ENCODE measurements around the gene PRLR.
"Not testable (repeated sequence)": the region's sequence is repeated elsewhere in the genome, so short reads cannot be mapped to it uniquely, and the experiment has no call there.

The PRLR gene

DNA sequence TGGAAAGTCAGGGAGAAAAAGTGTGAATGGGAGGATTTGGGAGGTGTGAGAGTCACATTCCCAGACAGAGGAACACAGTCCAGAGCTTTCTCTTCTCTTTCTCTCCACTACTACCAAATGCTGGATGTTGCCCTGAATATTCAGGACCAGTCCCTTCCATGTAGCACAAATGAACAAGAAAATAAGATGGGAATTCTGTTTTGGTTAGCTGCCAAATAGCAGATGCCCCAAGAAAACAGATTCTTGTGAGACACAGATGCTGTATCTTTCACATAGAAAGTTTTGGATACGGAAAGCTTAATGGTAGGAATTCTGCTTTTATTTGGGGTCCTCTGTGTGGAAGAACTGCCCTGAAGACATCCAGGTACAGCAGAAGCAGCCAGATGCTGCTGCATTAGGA is 37.8 kb downstream of the PRLR start:
- TF ChIP-seq, protein P1, sequence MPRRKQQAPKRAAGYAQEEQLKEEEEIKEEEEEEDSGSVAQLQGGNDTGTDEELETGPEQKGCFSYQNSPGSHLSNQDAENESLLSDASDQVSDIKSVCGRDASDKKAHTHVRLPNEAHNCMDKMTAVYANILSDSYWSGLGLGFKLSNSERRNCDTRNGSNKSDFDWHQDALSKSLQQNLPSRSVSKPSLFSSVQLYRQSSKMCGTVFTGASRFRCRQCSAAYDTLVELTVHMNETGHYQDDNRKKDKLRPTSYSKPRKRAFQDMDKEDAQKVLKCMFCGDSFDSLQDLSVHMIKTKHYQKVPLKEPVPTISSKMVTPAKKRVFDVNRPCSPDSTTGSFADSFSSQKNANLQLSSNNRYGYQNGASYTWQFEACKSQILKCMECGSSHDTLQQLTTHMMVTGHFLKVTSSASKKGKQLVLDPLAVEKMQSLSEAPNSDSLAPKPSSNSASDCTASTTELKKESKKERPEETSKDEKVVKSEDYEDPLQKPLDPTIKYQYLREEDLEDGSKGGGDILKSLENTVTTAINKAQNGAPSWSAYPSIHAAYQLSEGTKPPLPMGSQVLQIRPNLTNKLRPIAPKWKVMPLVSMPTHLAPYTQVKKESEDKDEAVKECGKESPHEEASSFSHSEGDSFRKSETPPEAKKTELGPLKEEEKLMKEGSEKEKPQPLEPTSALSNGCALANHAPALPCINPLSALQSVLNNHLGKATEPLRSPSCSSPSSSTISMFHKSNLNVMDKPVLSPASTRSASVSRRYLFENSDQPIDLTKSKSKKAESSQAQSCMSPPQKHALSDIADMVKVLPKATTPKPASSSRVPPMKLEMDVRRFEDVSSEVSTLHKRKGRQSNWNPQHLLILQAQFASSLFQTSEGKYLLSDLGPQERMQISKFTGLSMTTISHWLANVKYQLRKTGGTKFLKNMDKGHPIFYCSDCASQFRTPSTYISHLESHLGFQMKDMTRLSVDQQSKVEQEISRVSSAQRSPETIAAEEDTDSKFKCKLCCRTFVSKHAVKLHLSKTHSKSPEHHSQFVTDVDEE (CRISPR knock-in tag; IDR thresholded peaks at IDR 0.05) = no peak
- TF ChIP-seq ISL1 (CRISPR knock-in tag; IDR thresholded peaks at IDR 0.05) (no peak), ZFP3 (CRISPR knock-in tag; IDR thresholded peaks at IDR 0.05) (no peak), ZC3H10 (CRISPR knock-in tag; IDR thresholded peaks at IDR 0.05) (no peak), ARNTL (CRISPR knock-in tag; IDR thresholded peaks at IDR 0.05; ENCODE audit: borderline replicate concordance, low read depth) (no peak), RARB (CRISPR knock-in tag; IDR thresholded peaks at IDR 0.05) (no peak), ZNF565 (CRISPR knock-in tag; conservative IDR thresholded peaks at IDR 0.05; ENCODE audit: low read depth) (no peak), TOX (CRISPR knock-in tag; IDR thresholded peaks at IDR 0.05; ENCODE audit: borderline replicate concordance) (no peak), PPARA (CRISPR knock-in tag; IDR thresholded peaks at IDR 0.05; ENCODE audit: borderline replicate concordance) (no peak)
- TF ChIP-seq, protein P2, sequence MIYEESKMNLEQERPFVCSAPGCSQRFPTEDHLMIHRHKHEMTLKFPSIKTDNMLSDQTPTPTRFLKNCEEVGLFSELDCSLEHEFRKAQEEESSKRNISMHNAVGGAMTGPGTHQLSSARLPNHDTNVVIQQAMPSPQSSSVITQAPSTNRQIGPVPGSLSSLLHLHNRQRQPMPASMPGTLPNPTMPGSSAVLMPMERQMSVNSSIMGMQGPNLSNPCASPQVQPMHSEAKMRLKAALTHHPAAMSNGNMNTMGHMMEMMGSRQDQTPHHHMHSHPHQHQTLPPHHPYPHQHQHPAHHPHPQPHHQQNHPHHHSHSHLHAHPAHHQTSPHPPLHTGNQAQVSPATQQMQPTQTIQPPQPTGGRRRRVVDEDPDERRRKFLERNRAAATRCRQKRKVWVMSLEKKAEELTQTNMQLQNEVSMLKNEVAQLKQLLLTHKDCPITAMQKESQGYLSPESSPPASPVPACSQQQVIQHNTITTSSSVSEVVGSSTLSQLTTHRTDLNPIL (CRISPR knock-in tag; IDR thresholded peaks at IDR 0.05; ENCODE audit: low read depth) = no peak
- no peak for ATAC-seq

DNA sequence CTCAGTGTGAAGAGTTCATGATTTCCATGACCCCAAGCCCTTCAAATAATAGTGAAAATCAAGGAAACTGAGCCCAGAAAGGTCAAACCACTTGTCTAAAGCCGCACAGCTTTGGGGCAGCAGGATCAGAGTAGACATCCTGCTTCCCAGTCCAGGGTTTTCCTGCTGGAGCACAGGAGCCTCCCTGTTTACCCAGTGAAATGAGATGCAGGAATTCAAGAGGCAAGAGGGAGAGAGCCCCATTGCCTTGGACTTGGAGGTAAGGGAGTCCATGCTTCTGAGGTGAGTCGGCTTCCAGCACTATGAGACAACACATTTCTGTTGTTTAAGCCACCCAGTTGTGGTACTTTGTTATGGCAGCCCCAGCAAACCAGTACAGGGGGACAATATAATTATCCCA is 40.5 kb downstream of the PRLR start:
- ATAC-seq = not testable (repeated sequence)

DNA sequence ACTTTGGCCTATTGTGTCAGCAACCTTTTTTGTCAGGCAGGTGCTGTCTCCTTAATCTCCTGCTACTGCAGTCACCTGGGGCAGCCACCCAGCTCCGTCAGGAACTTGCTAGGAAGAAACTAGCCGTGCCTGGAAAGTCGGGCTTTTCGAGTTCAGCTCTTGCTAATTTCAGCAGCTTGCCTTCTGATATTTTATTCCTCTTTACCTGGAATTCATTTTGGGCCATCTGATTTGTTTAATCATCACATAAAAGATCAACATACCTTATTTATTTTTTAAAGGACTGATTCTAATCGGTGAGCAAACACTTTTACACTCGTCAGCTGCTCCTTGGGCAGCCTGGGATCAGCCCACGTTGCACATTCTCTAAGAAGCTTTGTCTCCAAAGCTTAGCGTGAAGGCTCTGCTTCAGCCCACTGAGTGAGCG is 42.2 kb downstream of the PRLR start:
- ATAC-seq = no peak
- TF ChIP-seq ZNF8 (CRISPR knock-in tag; IDR thresholded peaks at IDR 0.05) (no peak), RARB (CRISPR knock-in tag; IDR thresholded peaks at IDR 0.05) (no peak), ZC3H10 (CRISPR knock-in tag; IDR thresholded peaks at IDR 0.05) (no peak), ZFP30 (CRISPR knock-in tag; IDR thresholded peaks at IDR 0.05) (no peak)

DNA sequence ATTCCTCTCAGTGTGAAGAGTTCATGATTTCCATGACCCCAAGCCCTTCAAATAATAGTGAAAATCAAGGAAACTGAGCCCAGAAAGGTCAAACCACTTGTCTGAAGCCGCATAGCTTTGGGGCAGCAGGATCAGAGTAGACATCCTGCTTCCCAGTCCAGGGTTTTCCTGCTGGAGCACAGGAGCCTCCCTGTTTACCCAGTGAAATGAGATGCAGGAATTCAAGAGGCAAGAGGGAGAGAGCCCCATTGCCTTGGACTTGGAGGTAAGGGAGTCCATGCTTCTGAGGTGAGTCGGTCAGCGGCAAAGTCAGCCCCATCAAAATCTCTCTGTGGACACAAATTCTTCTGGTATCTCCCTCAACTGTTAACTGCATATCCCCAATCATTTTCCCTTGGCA is 42.7 kb downstream of the PRLR start:
- ATAC-seq = not testable (repeated sequence)

DNA sequence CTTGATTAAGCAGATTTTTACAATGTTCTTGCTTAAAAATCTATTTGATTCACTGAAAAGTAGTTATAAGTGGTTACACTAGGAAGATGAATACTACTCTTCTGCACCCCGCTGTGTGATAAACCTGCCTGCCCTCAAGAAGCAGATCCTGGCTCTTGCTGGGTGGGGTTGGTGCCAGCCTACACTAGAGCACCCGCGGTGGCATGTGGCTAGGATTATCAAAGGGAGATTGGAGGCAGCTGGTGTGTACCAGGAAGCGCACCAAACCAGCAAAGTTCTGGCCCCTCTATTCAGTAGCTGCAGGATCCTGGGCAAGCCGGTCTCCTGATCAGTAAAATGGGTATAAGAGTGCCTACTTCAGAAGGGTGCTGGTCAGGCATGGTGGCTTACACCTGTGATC is 43.5 kb downstream of the PRLR start:
- TF ChIP-seq ISL1 (CRISPR knock-in tag; IDR thresholded peaks at IDR 0.05) = no peak
- TF ChIP-seq ZFP30 (CRISPR knock-in tag; IDR thresholded peaks at IDR 0.05) = no peak
- TF ChIP-seq ZNF70 (CRISPR knock-in tag; IDR thresholded peaks at IDR 0.05) = no peak
- TF ChIP-seq, protein P1 (CRISPR knock-in tag; IDR thresholded peaks at IDR 0.05) = no peak
- TF ChIP-seq TOX (CRISPR knock-in tag; IDR thresholded peaks at IDR 0.05; ENCODE audit: borderline replicate concordance) = no peak
- TF ChIP-seq PPARA (CRISPR knock-in tag; IDR thresholded peaks at IDR 0.05; ENCODE audit: borderline replicate concordance) = no peak
- no peak for TF ChIP-seq GLIS3 (CRISPR knock-in tag; IDR thresholded peaks at IDR 0.05)
- TF ChIP-seq ZNF8 (CRISPR knock-in tag; IDR thresholded peaks at IDR 0.05) = no peak
- no peak for TF ChIP-seq RARB (CRISPR knock-in tag; IDR thresholded peaks at IDR 0.05)
- no peak for TF ChIP-seq ZC3H10 (CRISPR knock-in tag; IDR thresholded peaks at IDR 0.05)
- no peak for ATAC-seq

DNA sequence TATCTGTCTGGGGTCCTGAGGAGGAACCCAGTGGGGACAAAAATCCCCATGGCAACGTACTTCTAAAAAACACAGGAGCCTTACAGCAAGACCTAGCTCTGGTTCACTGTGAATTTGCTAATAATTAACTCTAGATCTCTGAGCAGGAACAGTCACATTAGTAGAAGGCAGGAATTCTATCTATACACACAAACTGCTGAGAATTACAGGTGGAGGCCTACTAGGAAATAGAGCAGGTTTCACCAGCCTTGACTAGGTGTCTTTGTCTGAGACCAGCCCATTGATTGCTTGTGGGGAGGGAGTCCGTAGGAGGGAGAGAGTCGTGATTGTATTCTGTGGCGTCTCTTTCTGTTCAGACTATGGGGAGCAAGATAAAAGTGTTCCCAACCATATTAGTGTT is 44.8 kb downstream of the PRLR start:
- ATAC-seq = no peak
- TF ChIP-seq ISL1 (CRISPR knock-in tag; IDR thresholded peaks at IDR 0.05) (no peak), ESRRG (CRISPR knock-in tag; IDR thresholded peaks at IDR 0.05) (no peak), OSR1 (CRISPR knock-in tag; IDR thresholded peaks at IDR 0.05) (no peak), GLIS3 (CRISPR knock-in tag; IDR thresholded peaks at IDR 0.05) (no peak), ZNF565 (CRISPR knock-in tag; conservative IDR thresholded peaks at IDR 0.05; ENCODE audit: low read depth) (no peak), ZC3H10 (CRISPR knock-in tag; IDR thresholded peaks at IDR 0.05) (no peak)
- TF ChIP-seq, protein P2 (CRISPR knock-in tag; IDR thresholded peaks at IDR 0.05; ENCODE audit: low read depth) = no peak
- TF ChIP-seq, protein P3, sequence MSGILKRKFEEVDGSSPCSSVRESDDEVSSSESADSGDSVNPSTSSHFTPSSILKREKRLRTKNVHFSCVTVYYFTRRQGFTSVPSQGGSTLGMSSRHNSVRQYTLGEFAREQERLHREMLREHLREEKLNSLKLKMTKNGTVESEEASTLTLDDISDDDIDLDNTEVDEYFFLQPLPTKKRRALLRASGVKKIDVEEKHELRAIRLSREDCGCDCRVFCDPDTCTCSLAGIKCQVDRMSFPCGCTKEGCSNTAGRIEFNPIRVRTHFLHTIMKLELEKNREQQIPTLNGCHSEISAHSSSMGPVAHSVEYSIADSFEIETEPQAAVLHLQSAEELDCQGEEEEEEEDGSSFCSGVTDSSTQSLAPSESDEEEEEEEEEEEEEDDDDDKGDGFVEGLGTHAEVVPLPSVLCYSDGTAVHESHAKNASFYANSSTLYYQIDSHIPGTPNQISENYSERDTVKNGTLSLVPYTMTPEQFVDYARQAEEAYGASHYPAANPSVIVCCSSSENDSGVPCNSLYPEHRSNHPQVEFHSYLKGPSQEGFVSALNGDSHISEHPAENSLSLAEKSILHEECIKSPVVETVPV (CRISPR knock-in tag; IDR thresholded peaks at IDR 0.05) = no peak

Data from SK-N-SH treated with all-trans-retinoic acid at 6 μM for 48 hours (cell line).